Smooth muscle cell of the brain vasculature (primary cell): ENCODE data around the gene HDHD3.

Experiments used
- DNase-seq: peaks from one replicate; pipeline ENCODE4 v3.0.0-alpha.2; 2012; ENCODE audit warnings: low read depth, low spot score

The HDHD3 gene

DNA sequence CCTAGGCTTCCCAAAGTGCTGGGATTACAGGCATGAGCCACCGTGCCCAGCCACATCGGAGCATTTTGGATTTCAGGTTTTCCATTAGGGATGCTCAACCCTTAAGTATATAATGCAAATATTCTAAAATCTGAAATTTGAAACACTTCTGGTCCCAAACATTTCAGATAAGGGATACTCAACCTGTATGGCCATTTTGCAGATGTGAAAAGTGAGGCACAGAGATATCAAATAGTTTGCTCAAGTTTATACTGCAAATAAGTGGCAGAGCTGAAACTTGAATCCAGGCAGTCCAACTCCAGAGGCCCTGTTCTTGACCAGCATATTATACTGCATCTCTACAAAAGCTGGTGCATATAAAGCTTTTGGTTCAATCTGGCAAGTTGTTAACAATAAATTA, 39.1 kb downstream of the HDHD3 start:
- DNase-seq: no peak

DNA sequence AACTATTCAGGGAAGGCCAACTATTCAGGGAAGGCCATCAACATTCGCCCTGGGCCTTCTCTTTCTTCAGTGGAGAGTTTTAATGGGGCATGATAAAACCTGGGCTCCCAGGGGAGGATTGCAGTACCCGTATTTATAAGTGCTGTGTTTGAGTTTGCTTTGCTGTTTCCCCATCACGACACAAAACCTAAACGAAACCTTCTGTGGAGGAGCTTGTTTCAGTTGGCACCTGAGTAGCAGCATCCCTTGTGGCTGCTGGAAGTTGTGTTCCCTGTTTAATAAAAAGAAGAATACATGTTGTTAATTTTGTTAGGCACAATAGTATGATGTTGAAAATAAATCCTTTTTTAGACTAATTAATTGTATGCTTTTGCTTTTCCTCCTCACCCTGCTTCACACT, 45.0 kb downstream of the HDHD3 start:
- no peak for DNase-seq

DNA sequence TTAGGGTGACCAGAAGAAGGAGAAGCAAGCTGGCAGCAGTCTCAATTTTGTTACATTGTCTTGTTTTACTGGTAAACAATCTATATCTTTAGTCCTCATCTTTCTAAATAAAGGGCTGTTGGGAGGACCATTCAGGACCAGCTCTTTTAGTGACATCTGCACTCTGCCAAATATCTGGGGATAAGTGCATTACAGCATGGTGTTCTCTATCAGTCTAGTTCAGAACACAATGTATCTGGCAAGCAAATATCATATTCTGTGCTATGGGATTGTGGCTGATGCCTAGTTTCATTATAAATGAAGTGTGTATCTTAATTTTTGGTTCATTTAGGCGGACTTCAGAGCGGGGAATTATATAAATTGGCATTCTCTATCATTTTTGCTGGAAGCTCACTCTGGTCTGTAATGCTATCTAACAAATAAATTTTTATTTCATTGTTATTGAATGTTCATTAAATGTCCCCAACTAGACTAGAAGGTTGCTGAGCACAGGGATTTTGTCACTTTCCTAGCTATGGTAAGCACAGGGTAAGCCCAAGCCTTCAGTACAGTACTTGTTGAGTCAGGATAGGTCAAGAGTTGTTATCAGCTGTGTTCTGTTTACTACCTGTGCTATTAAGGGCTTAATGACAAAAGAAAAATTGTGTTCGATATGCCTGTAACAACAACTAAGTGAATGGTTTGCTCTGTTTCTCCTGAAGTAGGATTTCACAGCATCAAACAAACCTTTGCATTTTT, 48.6 kb downstream of the HDHD3 start:
- no peak for DNase-seq

DNA sequence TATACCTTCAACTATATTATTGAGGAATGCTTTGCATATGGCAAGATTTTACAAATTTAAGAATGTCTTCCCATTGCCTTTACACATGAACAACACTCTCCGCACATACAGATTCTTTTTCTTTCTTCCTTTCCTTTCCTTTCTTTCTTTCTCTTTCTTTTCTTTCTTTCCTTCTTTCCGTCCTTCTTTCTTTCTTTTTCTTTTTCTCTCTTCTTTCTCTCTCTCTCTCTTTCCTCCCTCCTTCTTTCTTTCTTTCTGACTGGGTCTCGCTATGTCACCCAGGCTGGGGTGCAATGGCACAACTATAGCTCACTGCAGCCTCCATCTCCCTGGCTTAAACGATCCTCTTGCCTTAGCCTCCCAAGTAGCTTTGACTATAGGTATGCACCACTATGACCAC, 50.6 kb downstream of the HDHD3 start:
- no peak for DNase-seq
